Measurements from ENCODE around the gene MAML2.

Gene MAML2

DNA sequence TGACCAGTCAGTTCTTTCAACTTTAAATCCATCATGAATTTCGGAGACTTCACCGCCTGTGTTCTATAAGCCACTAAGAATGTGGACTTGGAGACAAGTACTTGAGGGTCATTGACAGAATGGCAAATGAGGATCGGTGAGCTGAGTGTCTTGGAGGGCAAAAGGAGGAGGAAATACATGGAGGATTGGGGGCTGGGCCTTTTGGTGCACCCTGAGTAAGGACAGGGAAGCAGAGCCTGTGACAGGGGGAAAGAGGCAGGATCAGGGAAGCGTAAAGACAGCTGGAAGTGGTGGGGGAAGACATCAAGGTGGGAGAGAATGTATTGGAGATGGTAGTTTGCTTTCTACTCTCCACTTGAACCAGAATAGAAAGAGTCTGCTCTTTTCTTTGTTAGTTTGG, 348.7 kb downstream of the MAML2 start:
- no peak for DNase-seq

GRCh38 chr11:95993438-95994298, 349.3 kb downstream of the MAML2 start:
- no peak for DNase-seq

DNA sequence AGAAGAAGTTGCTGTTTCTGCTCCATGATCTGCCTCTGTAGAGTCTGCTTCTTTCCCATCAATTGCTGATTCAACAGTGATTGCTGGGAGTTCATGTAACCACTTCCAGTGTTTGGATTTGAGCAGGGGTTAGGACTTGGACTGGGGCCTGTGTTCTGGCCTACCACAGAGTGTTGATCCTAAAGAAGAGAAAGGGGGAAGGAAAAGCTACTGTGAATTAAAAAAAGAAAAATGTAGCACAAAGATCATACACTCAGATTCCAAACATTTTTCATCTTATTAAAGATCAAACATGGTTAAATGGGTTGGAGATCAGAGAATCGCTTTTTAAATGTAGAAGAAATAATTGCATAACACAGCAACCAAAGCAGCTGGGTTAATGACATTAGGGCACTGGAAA, 351.4 kb downstream of the MAML2 start:
- no peak for DNase-seq

GRCh38 chr11:95991101-95991500, 351.9 kb downstream of the MAML2 start:
- no peak for DNase-seq

- no peak for DNase-seq
Measured at GRCh38 chr11:95989780-95990179, 353.2 kb downstream of the MAML2 start.

GRCh38 chr11:95989076-95989605, 353.9 kb downstream of the MAML2 start:
- no peak for DNase-seq

GRCh38 chr11:95985174-95985808, 357.7 kb downstream of the MAML2 start:
- DNase-seq, result no peak

DNA sequence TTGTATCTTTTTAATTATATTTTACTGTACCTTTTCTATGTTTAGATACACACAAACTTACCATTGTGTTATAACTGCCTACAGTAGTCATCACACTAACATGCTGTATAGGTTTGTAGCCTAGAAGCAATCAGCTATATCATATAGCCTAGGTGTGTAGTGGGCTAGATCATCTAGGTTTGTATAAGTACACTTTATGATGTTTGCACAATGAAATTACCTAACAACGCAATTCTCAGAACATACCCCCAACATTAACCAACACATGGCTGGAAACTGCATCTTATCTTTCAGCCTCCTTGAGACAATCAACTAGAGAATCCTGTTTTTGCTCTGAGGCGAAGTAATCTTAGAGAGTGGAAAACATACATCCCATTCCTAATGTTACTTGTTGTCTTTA, 358.9 kb downstream of the MAML2 start:
- DNase-seq, result no peak

DNA sequence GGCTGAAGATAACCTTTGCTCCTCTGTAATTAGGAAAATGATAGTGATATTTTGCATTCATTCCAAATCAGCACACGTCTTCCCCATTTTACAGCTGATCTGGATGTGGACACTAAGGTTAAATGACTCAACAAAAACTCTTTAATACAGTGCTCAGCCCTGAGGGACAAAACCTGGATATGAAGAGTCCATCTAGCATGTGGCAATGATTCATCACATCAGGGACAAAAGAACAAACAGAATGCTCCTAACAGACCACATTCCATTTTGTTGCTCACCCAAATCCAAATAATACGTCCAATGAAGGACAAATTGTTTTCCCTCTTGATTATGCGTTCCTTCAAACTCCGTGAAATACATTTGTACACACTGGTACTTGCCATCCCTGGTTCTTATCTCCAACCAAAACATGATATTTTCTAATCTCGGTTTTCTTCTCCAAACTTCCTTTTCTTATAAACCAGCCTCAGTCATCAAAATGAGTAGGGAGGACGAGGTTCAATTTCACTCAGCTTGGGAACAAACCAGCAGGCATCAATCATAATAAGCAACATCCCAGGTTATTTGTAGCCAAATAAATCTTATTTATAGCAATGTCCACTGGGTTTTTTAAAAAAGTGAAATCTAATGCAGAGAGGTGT, 365.3 kb downstream of the MAML2 start:
- DNase-seq, result no peak

DNA sequence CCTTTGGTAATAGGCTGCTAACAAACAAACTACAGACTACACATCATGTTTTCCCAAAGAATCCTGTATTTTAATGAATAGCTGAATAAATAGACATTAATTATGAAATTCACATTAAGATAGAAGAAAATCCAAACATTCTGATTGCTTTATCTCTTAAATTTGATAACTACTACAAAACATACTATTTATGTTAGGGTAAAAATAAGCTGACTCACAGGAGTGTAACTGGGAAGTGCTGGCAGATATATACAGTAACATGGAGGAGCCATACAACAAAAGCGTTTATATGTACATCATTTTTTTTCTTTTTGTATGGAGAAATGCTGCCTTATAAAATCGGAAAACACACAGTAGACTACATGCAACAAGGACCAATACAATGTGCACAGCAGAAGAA, 366.4 kb downstream of the MAML2 start:
- DNase-seq, result no peak

- DNase-seq, result no peak
Measured at GRCh38 chr11:95975343-95975742, 367.7 kb downstream of the MAML2 start.

DNA sequence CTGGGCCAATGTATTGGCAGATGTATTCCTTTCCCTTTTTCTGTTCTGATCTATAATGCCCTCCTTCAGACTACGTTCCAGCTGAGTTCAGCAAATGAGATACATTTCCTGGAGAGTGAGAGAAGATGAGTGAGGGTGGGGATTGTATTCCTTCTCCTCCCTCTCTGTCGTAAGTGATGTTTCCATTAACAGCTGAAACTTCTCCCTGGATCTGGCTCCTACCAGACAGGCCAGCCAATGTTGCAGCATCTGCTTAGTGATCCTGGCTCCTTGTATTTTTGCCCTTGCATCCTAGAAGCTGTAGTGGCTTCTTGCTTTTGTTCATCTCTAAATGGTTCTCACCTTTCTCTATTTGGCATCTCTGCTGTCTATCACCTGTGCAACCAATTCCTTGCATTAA, 370.9 kb downstream of the MAML2 start:
- no peak for DNase-seq

DNA sequence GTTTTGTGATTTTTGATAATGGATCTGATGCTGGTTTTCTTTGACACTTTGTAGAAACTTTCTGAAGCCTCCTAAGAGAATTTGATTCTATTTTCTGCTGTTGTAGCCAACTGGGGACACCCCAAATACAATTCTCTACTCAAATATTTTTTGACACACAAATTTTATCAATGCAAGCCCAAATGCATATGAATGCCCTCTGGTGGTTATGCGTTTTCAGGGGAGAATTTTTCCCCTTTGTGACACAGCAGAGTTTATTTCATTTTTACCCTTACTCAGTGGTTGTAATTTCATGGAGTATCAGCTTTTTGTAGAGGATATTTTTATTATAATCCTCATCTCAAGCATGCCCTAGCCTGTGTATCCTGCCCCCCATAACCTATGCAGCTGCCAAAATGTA, 374.4 kb downstream of the MAML2 start:
- no peak for DNase-seq

- no peak for DNase-seq
Measured at GRCh38 chr11:95964281-95964680, 378.7 kb downstream of the MAML2 start.

DNA sequence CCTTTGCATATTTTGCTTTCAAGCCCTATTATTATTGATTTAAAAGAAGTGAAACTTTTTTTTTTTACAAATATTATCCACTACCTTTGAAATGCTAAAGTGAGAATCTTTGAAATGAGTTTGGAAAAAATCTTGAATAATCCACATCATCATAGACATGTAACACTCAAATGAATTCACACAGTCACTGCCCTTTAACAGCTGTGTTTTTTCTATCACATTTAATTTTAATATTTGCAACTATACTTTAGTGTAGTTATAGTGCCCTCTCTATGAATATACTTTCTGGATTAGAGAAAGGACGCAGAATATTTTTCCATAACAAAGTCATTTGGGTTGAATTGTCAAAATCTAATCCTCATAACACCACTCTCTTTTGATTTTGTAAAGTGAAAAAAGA, 381.2 kb downstream of the MAML2 start:
- DNase-seq, result no peak

- no peak for DNase-seq
Measured at GRCh38 chr11:95950905-95951304, 392.1 kb downstream of the MAML2 start.

- DNase-seq, result no peak
Measured at GRCh38 chr11:95948637-95949036, 394.4 kb downstream of the MAML2 start.

- DNase-seq, result no peak
Measured at GRCh38 chr11:95944623-95945022, 398.4 kb downstream of the MAML2 start.

DNA sequence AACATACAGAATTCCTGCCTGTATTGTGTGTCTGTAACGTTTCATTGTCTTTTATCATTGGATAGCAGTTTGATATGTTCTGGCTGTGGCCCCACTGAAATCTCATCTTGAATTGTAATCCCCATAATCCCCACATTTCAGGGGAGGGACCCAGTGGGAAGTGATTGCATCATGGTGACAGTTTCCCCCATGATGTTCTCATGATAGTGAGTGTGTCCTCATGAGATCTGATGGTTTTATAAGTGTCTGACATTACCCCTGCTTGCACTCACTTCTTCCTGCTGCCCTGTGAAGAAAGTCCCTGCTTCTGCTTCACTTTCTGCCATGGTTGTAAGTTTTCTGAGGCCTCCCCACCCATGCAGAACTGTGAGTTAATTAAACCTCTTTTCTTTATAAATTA, 399.4 kb downstream of the MAML2 start:
- DNase-seq, result no peak

DNA sequence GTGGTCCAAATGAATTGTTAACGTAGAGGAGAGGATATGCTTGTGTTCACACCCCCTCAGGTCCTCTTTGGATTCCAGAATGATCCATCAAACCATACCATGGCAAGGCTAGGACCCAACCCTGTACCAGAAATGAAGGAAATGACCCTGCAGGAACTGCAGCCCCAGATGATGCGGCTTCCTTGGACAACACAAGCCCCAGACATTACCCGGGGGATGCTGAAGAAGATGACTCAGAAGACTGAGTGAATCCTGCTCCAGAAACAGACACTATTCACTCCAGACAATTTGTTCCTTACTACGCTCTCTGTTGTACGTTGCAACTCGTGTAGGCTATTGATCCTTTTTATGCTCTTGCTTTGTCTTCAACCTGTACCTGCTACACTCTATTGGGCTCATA, 403.9 kb downstream of the MAML2 start:
- DNase-seq, result no peak

DNA sequence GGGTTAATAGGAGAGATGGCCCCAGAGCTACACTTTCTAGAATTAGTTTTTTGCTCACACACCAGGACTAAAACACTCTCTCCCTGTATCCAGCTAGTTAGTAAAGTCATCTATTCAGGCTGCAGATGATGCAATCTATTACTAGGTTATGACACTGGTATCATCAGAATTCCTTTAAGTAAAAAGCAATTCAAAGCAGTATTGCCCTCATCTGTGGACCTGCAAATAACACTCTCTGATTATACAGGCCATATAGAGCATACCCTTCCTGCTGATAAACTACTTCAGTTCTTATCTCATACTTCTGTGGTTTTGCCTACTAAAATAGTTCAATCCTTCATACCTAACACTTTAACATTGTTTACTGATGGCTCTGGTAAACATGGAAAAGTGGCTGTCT, 405.6 kb downstream of the MAML2 start:
- no peak for DNase-seq

DNA sequence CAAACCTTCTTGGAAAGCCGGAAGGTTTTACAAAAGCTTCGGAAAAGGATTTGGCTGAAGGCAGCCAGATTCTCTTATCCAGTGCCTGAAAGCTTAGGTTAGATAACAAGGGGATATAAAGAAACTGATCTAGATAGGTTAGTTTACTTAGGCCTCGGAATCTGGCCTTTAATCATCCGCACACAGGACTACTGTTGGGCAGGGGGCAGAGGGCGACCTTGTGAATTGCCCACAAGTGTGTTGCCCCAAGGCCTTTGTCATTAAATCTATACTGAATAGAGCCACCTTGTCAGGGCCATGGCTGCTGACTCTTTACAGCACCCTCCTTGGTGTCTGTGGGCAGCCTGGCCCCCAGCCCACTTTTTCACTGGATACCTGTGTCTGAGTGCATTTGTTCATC, 409.4 kb downstream of the MAML2 start:
- no peak for DNase-seq

DNA sequence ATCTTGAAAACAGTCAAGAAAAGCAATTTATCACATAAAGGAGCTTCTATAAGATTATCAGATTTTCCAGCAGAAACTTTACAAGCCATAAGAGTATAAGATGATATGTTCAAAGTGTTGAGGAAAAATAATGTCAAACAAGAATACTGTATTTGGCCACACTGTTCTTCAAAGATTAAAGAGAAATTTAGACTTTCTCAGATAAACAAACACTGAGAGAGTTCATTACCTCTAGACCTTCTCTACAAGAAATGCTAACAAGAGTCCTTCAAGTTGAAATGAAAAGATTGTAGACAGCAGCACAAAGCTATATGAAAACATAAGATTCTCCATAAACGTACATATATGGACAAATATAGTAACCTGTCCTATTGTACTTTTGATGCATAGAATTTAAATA, 411.1 kb downstream of the MAML2 start:
- DNase-seq, result no peak

DNA sequence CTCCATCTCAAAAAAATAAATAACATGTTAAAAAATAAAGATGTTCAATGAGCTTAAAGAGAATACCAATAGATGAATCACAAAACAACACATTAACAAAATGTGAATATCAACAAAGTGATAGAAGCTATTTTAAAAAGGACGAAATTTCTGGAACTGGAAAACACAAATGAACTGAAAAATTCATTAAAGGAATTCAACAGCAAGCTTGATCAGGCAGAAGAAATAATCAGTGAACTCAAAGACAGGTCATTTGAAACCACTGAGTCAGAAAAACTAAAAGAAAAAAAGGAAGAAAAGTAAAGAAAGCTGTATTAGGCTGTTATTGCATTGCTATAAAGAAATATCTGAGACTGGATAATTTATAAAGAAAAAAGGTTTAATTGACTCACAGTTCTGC, 412.0 kb downstream of the MAML2 start:
- DNase-seq, result no peak
